C4-2B (cell line): ENCODE measurements around the gene RAPGEF4.

Source experiments
- ZFX ChIP-seq: fragments of 450-650 bp; IDR thresholded peaks from 2 replicates; pipeline ENCODE4 v1.6.1; 2017
- TF ChIP-seq, protein P1 (sequence below): fragments of 450-650 bp; conservative IDR thresholded peaks from 2 replicates; pipeline ENCODE4 v1.5.1; 2017; ENCODE audit warnings: mild to moderate bottlenecking

DNA sequence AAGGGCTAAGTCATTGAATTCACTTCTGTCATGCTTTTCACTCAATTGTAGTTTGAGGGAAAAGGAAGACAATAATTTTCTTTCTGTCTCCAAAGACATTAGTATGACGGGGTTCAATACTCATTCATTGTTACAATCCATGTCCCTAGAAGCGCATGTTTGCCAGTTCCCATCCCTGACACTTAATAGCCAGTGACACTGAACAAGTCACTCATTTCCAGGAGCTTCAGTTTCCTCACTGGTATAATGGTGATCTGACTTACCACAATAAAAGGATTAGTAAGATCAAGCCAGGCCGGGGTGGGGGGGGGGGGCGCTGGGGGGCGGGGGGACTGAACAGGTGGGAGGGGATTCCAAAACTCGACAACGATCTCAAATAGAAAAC is 195.2 kb downstream of the RAPGEF4 start:
- TF ChIP-seq, protein P1, sequence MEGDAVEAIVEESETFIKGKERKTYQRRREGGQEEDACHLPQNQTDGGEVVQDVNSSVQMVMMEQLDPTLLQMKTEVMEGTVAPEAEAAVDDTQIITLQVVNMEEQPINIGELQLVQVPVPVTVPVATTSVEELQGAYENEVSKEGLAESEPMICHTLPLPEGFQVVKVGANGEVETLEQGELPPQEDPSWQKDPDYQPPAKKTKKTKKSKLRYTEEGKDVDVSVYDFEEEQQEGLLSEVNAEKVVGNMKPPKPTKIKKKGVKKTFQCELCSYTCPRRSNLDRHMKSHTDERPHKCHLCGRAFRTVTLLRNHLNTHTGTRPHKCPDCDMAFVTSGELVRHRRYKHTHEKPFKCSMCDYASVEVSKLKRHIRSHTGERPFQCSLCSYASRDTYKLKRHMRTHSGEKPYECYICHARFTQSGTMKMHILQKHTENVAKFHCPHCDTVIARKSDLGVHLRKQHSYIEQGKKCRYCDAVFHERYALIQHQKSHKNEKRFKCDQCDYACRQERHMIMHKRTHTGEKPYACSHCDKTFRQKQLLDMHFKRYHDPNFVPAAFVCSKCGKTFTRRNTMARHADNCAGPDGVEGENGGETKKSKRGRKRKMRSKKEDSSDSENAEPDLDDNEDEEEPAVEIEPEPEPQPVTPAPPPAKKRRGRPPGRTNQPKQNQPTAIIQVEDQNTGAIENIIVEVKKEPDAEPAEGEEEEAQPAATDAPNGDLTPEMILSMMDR = no peak
- TF ChIP-seq ZFX = no peak
